Measurements from ENCODE around the gene SESTD1.

Gene SESTD1

DNA sequence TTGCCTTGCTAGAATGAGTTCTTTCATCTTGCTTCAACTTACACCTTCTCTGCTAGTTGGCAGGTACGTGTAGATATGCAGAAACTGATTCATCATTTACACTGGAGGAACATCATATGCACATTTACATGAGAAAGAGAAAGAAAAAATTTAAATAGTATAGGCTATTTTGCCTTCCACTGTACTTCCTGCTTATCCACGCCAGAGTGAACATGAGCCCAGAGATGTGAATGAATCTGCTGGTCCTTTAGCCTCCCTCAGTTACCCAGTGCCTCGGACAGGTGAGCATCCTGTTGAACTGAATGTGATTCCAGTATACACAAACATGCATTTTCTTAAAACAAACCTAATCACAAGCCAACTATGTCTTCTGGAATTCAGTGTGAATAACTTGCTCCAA lies 83.6 kb downstream of the SESTD1 start:
- no peak for DNase-seq

DNA sequence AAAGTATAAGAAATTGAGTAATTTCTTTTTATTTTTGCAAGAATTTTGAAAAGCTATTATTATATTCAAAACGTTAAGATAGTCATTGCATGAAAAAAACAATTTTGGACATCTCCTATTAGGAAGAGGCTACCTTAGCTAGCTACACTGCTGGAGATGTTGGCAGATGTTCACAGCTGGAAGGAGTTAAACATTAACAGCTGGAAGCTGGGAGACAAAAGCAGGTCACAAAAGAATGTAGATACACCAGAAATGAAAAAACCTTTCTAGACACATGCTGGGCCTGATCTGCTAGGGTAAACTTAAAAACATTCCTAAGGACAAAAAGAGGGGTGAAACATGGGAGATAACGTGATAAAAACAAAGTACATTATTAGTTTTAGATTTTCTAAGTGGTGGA lies 84.4 kb downstream of the SESTD1 start:
- no peak for DNase-seq

DNA sequence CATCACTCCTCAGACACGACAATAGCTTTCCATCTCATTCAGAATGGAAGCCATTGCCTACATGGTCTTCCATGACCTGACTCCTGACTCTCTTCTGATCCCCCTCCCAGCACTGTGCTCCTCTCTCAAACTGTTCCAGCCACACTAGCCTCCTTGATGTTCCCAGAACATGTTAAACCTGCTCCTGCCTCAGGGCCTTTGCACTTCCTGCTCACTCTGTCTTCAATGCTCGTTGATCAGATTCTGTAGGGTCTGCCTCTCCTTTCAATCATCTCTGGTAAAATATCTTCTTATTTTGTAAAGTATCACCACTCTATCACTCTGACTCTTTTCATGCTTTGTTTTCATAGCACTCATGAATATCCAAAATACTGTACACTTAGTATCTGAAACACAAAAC lies 84.9 kb downstream of the SESTD1 start:
- DNase-seq: no peak

DNA sequence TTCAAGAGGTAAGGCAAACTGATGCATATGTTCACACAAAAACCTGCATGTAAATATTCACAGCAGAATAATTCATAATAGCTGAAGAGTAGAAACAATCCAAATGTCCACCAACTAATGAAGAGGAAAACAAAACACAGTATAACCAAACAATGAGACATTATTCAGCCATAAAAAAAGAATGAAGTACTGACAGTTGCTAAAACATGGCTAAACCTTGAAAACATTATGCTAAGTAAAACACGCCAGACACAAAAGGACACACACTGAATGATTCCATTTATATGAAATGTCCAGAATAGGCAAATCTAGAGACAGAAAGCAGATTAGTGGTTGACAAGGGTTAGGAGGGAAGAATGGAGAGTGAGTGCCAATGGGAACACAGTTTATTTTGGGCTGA lies 86.9 kb downstream of the SESTD1 start:
- no peak for DNase-seq

DNA sequence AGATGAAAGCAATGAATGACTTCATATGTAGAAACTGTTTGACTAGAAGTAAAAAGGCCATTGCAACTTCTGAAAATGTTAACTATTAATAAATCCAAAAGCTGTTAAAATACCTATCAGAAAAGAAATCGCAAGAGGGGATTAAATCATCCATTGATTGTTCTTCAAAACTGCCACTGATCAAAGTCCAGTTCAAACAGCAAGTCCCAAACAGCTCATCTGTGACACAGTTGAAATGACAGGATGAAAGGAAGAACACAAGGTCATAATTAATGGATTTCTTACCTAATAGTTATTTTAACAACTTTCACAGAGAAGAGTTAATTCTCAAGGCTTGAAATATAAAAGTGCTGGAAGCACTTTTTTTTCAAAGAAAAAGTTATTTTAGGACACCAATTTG lies 90.4 kb downstream of the SESTD1 start:
- DNase-seq: no peak

DNA sequence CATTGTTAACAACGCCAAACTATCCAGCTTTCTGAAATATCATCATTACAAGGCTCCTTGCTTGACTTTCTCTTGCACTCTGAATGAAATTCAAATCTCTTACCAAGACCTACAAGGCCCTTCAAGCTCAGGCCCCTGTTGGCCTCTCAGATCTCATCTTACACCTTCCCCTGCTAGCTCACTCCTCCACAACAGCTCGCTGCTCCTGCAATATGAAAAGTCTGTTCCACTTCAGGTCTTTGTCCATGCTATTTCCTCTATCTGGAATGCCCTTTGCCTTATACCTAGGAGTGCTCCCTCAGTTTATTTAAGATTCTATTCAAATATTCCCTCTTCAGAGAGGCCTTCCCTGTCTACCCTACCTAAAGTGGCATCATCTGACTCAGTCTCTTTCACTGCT lies 91.7 kb downstream of the SESTD1 start:
- no peak for DNase-seq

DNA sequence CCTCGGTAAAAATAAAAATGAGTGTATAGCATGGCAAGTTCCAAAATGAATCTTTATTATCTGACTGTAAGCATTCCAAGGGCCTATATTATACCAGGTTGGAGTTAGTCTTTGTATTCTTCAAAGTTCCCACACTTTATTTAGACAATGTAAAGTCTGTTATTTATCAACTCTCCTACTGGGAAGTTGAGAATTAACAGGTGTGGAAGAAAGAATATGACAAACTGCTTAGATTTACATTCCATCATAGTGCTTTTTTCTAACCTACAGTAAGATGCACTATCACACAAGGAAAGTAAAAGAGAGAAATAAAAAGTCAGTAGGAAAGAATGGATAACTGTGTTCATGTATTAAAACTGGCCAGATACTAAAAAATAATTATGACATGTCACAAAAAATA lies 93.3 kb downstream of the SESTD1 start:
- no peak for DNase-seq

DNA sequence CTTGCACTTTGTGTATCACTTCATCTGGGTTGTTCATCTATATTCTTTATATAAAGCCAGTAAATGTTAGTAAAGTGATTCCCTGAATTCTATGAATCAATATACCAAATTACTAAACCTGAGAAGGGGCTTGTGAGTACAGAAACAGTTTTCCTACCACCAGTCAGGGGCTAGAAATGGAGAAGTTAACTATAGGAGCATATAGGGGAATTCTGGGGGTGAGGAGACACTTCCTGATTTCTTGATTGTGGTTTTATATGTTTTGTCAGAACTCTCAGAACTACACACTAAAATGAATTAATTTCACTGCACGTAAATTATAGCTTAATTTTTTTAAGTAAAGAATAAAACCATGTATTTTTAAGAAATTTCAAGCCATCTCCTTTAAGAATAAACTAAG lies 93.7 kb downstream of the SESTD1 start:
- no peak for DNase-seq

DNA sequence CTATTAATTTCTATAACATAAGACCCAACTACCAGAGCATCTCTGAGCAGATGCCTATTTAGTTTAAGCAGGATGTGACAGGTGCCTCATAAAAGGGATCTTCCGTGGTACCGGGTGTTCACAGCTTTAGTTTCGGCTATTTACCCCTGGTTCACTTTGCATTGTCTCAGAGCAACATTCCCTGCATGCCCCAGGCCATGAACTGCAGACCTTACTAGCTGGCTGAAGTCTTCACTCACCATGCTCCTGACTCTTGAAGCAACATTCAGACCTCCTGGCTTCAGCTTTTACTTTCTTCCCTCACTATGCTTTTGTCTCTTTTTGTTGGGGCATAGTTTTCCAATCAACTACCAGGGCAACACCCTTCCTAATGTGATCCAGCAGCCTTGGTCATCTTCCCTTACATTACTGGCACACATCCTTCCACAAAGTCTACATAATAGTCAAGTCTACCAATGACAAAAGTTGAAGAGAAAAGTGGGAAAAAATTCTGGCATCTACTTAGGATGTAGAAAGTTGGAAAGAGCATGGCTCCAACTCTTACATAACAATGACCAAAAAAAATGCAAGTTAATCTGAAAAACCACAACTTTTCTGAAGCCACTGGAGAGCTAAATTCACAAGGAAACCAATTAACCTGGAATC lies 99.2 kb downstream of the SESTD1 start:
- DNase-seq: no peak

DNA sequence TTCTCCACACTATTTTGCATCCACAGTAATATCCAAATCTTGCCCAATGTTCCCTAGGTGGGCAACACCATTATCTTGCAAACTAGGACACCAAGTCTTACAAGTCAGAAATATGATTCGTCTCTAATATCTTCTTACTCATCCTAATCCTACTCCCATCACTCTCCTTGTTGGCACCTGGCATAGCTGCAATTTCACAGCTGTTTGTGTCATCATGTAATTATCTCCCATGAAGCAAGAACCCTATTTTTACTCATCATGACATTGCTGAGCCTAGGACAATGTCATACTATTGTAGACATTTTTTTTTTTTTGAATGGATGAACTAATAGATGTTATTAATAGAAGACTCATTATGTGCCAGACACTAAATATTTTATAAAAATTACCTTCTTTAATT lies 123.4 kb downstream of the SESTD1 start:
- DNase-seq: no peak

DNA sequence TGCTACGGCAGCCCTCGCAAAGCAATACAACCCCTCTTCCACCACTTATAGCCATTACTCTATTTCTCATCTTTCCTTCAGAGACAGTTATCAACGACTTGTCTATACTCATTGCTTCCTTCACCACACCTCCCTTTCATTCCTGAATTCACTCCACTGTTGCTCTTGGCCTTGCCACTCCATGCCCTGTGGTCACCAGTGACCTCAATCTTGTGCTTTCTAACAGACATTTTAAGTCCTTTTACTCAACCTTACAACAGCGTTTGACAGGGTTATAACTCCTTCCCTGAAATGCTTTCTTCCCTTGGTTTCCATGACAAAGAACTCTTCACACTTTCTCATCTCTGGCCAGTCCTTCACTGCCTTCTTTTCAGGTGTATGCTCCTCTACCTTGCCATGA lies 124.1 kb downstream of the SESTD1 start:
- no peak for DNase-seq

DNA sequence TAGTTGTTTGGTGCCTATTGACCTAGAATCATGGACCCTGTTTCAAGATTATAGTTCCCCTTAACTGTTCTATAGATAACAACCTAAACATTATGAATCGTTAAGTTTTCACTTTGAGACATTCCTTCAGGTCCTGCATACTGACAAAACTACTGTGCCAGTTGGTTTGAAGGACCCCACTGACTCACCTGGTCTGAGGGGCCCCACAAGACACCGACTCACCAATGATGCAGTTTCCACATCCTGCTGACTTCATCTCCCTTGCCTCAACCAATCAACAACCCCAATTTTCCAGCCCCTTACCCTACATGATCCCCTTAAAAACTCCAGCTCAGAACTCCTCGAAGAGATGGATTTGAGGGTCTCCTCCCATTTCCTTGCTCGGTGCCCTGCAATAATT lies 125.1 kb downstream of the SESTD1 start:
- DNase-seq: no peak

DNA sequence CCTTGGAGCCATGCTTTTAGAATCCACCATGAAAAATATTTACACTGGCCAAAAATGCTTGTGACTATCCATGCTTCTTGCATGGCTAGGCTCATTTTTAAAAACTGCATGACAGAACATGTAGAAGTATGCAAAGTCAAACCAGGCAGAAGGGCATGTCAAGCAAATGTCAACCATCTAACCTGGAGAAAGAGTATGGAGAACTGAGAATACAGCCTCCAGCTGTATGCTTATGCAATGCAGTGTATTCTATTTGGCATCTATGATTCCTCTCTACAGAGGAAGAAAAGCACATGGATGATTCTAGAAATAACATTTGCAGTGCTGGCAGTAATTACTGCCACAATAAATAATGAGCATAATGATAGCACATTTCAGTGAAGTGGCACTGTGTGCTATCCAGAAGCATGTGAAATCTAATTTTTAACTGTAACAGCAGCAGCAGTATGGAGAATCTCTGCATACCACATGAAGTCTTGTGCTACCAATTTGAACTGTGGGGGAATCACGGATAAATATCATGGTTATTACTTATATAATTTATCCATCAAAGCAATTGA lies 127.4 kb downstream of the SESTD1 start:
- no peak for DNase-seq

DNA sequence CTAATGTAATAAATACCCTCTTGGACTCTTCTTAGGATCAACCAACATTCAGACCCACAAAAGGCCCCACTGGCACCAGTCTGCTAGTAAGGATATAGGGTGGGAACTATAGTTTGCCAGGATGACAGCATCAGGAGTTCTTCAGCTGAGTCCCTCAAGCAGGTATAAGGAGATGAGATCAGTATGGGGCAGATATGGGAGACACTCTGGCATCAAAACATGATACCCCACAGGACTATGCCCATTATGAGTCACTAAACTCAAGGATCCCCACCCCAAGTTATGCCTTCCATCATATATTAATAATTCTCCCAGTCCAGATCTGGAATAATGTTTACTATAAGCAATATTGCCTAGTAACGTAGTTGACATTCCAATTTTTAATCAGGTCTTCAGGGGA lies 131.6 kb downstream of the SESTD1 start:
- DNase-seq: no peak

DNA sequence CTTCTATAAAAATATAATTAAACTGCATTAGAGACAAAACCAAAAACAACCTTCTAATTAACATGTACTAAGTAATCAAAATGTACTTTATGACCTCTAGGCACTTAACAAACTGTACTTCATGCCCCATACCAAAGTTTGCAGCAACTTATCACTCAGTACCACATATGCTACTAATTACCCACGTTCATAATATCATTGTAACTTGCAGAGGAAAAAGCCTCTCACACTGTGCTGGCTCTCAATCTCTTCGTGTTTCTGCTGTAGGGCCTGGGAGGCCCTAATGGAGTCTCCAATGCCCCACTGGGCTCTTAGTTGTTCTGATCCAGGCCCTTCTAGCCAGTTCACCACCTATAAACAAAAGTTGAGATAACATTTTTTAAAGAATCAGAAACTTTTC lies 132.6 kb downstream of the SESTD1 start:
- DNase-seq: no peak

DNA sequence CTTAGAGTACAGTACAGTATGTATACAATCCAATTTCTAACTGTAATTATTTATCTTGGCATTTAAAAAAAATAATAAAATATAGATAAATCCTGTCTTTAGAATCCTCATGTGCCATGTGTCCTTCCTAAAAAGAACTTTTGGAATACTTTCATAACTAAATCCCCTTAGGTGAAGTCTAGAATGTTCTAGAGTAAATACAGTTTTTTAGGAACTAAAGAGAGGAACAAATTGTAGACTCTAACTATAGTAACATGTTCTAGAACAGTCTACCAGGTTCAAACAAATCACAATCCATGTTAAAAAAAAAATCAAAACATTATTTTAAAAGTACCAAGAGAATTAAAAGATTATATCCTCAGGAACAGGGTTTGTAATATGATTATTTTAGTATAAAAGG lies 134.1 kb downstream of the SESTD1 start:
- no peak for DNase-seq

DNA sequence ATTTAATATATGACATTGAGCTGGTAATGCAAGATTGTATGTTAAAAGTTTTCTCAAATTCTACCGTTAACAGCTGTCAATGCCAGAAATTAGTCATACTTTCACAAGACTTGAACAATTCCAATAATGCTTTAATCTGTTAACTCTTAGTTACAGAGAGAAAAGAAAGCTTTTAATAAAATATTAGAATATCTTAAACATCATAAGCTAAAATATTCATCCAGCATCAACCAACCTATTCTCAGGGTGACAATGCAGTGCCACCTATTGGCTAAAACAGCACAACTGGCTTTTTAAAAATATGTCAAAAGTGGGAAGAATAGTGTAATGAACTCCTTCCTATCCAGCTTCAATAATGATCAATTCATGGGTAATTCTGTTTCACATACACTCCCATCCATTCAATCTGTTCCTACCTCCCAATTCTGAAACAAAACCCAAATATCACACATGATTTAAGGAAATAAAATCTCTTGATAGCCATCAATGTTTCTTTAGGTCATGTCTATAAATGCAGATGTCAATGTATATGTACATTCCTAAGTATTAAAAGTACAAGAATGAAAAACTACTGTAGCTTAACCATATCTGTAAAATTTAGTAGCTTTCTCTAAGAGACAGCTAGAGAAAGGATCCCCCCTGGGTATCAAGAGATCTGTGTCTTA lies 134.9 kb downstream of the SESTD1 start:
- DNase-seq: no peak

DNA sequence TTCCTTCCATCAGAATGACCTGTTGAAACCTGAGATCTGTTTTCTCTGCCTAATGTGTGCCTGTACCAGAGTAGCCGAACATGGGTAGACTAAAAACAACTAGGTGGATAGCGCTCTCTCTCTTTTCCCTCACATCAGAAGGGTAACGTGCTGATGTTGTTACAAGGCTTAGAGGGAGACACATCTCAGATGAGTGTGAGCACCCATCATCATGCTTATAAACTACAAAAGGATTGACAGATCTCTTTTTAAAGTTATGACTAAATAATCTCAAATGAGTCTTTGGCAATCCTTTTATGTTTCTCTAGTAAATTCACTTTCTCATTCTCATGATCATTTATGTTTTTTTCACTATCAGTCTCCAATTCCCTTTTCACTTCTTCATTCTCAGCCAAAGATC lies 139.2 kb downstream of the SESTD1 start:
- DNase-seq: no peak

DNA sequence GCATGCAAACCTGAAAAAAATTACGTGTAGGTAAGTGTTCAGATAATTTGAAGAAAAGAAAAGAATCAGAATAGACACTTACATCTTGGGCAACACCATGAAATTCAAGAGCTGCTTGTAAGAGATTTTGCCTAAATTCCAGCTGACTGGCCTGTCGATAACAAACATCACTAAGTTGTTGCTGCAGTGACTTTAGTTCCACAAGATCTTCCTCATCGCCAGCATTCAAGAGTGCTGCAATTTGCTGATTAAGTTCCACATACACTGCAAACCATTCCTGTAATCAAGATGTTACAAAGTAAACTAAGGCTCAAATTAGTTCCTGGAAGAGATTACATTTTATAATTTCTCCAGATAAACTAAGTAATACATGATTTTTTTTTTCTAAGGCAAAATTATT lies 140.3 kb downstream of the SESTD1 start:
- DNase-seq: no peak

DNA sequence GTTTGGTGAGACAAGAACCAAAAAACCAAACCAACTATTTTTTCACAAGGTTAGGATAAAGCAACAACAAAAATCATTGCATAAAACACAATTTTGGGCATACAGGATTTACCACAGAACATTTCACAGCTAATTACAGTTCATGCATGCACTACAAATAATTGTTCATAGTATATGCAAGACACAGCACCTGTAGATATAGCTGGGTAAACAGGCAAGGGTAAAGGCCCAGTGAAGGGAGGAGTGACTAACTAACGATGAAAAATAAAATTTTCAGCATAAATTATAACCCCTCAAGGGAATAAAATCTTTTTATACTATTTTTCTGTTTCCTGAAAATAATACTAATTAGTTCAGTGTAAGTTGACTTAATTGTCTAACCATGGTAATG lies 141.4 kb downstream of the SESTD1 start:
- no peak for DNase-seq

DNA sequence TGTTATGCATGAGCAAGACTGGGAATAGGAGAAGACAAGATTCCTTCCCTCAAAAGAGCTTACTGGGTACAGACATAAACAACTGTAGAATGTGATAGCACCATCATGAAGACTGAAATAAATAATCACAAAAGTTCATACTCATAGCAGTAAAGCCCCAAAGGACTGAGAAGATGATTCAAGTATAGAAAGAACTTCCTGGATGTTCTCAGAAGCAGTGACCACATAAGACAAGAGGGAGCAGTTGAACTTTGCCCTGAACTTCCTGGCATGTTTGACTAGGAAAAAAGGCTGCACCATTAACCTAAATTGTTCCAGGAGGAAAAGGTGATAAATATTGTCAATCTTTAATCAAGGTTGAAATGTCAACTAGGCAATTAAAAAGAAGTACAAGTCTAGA lies 156.9 kb downstream of the SESTD1 start:
- DNase-seq: no peak

DNA sequence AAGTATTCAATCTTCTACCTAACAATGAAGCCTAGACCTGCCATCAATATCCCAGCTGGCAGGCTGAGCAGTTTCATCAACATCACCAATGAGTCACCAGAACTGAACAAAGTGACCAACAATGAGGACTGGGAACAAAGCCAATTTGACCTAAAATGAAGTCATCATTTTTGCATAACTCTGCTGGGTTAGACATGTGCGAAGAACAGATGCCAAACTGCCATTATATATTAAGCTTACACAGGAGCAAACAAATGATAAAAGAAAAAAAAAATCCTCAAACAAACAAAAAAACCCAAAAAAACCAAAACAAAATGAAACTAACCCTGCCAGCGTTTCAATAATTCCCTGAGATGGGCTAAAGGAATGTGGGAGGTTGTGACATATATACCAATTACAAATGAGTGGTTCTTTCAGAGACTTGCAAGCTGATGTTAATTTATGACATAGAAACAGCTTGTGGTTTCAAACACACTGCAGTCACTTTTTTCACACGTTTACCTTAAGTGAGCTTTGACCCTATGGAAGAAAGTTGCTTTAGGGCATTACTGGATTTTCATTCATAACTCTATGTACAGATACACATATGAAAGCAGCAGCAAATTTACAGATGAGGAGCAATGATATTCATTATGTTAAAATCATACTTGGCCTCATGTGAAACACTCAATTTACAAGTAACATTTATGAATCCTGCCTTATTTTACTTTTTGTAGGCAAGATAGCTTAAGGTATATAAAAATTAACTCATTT lies 157.8 kb downstream of the SESTD1 start:
- DNase-seq: no peak

DNA sequence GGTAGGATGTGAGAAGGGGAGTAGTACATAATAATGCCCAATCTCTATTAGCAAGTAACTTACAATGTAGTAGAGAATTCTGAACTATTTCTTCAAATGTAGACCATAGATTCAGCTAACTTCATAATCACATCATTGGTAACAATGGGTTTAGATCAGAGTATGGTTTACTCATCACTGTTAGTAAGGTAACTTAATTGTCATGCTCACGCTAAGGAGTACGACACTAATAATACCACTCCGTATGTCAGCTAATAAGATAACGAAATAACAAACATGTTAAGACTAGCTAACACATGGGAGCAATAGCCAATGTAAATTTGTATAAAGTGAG lies 158.3 kb downstream of the SESTD1 start:
- no peak for DNase-seq

DNA sequence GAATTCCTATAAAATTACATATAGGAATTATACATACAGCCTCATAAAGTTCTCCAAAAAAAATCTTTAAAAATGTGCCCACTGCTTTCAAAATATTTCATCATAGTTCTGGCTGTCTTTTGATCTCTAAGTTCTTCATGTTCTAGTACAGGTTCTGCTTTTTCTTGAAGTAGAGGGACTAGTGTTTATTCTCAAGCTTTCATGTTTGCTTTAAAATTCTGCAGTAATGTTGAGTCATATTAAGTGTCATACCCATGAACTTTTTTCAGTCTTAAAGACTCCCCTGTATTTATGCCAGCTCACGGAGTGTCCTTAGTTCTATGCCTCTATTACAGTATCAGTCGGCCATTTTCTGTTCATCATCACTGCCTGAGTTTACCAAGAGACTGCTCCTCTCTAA lies 159.9 kb downstream of the SESTD1 start:
- DNase-seq: no peak

Data from NCI-H2171 (cell line).